Ovary (tissue), 3 donors: ENCODE results near the gene TRIM10.

Experiments used
- CTCF ChIP-seq, 3 donors: fragments of 450-650 bp in 2 of 3; fragments of 200-600 bp in 1 of 3; IDR thresholded peaks; one replicate each; pipeline versions ENCODE4 v1.5.1 to v1.8.0; 2016 to 2022; ENCODE audit warnings: antibody characterized with exemption in 3 of 3, mild to moderate bottlenecking in 1 of 3
- EP300 ChIP-seq: sonication (generic); formaldehyde crosslinking; IDR thresholded peaks from one replicate; pipeline ENCODE4 v1.6.1; 2017; ENCODE audit warnings: antibody characterized with exemption
- donor health status: DM: no; HTN: no; CAD: no.

- no peak for TF ChIP-seq CTCF (IDR thresholded peaks at IDR 0.05)
- no peak for TF ChIP-seq EP300
Observed at GRCh38 chr6:30145818-30146217, 15.2 kb downstream of the TRIM10 start.
